GM12872 (cell line): ENCODE results near the gene NLRC3.

ENCODE experiments used
- CTCF ChIP-seq: IDR thresholded peaks from 3 replicates; pipeline ENCODE4 v1.5.1; 2011; ENCODE audit warnings: low read depth, mild to moderate bottlenecking, low read length, moderate library complexity; ENCODE audit not compliant: insufficient read depth

NLRC3 gene

GRCh38 chr16:3590736-3591435, 13.7 kb upstream of the NLRC3 start:
- no peak for TF ChIP-seq CTCF

GRCh38 chr16:3589991-3590701, 12.9 kb upstream of the NLRC3 start:
- TF ChIP-seq CTCF = no peak

GRCh38 chr16:3589441-3589921, 12.3 kb upstream of the NLRC3 start:
- no peak for TF ChIP-seq CTCF

GRCh38 chr16:3589001-3589400, 11.8 kb upstream of the NLRC3 start:
- TF ChIP-seq CTCF = no peak

GRCh38 chr16:3587547-3588110, 10.4 kb upstream of the NLRC3 start:
- no peak for TF ChIP-seq CTCF

GRCh38 chr16:3584412-3584811, 7.2 kb upstream of the NLRC3 start:
- no peak for TF ChIP-seq CTCF

- no peak for TF ChIP-seq CTCF
Observed at GRCh38 chr16:3583303-3584038, 6.3 kb upstream of the NLRC3 start.
